ENCODE data around the gene PRKCE. TPM values are rescaled to one million over a fixed set of nuclear protein-coding genes. Genes with fewer than 3 reads are reported as not detected.
A peak's percentile ranks its signal among the peaks of the same experiment; 100 is the strongest.

Gene PRKCE
- total RNA-seq, 1 experiment from 2014 or later, result 10.3 TPM

GRCh38 chr2:46051085-46051484, 399.6 kb downstream of the PRKCE start:
- no peak for DNase-seq (ENCODE audit: extremely low read depth, low read depth)

DNA sequence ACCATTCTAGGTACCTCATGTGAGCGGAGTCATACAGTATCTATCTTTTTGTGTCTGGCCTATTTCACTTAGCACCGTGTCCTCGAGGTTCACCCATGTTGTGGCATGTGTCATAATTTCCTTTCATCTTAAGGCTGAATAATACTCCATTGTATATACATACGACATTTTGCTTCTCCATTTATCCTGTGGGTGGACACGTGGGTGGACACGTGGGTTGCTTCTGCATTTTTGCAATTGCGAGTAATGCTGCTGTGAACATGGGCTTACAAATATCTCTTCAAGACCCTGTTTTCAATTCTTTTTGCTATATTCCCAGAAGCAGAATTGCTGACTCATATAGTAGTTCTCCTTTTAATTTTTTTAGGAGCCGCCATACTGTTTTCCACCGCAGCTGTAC, 402.1 kb downstream of the PRKCE start:
- no peak for DNase-seq (ENCODE audit: extremely low read depth, low read depth)

DNA sequence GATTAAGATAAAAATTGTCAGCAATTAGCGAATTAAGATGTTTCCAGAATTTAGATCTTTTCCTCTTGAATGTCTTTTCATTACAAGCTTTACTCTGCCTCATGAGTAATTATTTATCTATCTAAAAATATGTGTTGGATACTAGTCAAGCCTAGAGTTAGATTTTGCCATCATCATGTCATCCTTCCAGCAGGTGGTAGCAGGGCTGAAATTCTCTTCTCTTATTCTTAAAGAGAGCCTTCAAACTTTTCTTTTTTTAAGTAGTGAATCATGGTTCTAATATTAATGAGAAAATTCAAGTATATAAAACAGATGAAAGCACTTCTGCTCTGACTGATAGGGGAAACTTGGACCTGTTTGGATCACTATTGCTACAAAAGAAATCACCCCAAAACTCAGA, 405.1 kb downstream of the PRKCE start:
- no peak for DNase-seq (ENCODE audit: extremely low read depth, low read depth)

- DNase-seq (ENCODE audit: extremely low read depth, low read depth), result no peak
Measured at GRCh38 chr2:46058140-46058539, 406.7 kb downstream of the PRKCE start.

DNA sequence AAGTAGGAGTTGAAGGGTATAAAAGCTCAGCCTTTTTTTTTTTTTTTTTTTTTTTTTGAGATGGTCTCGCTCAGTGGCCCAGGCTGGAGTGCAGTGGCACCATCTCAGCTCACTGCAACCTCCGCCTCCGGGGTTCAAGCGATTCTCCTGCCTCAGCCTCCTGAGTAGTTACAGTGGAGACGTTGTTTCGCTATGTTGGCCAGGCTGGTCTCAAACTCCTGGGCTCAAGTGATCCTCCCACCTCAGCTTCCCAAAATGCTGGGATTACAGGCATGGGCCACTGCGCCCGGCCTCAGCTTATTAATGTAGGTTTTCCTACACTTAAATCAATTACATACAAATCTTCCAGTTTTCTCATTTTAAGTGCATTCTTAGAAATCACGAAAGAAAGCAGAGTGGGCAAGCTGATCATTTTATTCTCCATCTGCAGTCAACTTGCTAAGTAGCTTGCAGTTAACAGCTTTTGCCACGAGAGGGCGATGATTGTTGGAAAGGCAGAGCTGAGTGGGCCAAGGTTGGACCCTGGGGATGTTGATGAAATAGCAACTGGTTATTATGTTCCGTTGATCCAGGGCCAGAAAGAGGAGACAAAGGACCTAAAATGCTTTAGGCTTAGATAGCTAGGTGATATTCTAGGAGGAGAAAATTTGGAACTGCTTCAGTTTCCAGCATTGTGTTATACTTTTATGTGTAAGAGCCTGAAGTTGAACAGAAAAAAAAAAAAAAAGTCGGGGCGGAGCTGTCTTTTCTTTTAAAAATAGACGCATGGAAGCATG, 411.4 kb downstream of the PRKCE start:
- DNase-seq (ENCODE audit: extremely low read depth, low read depth), result peak; percentile 86

DNA sequence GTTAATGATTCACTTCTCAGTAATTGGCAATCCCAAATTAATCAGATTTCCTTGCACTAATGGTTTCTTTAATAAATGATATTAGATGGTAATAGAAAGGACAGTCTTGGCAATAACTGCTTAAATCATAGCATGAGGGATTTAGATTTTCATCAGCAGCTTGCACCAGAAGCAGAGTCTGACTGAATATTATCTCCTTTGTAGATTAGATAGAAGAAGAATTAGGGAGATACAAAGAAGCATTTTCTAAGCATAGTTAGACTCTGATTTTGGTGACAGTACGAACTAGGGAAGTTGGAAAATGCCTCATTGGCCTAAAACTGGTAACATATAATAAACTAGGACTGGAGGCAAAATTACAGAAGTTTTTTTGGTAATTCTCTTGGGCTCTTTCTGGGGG, 412.9 kb downstream of the PRKCE start:
- DNase-seq (ENCODE audit: extremely low read depth, low read depth), result no peak

DNA sequence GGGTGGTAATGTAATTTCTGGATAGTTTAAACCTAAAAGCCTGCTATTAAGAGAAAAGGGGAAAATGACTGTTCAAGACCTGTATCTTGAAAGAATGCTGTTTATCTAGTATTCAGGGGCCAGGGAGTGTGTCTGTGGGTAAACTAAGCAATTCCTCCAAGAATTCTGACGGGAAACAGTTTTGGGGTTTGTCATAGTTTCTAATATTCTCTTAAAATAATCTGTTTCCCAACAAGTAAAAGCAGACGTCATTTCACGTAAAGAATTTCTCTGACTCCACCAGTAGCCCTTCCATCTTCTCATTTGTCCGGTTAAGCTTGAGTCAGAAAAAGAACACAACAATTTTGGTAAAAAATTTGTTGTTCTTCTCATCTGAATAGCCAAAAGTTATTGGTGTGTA, 413.7 kb downstream of the PRKCE start:
- no peak for DNase-seq (ENCODE audit: extremely low read depth, low read depth)

GRCh38 chr2:46066116-46066515, 414.6 kb downstream of the PRKCE start:
- DNase-seq (ENCODE audit: extremely low read depth, low read depth), result no peak

GRCh38 chr2:46066601-46067000, 415.1 kb downstream of the PRKCE start:
- no peak for DNase-seq (ENCODE audit: extremely low read depth, low read depth)

GRCh38 chr2:46067062-46067461, 415.6 kb downstream of the PRKCE start:
- no peak for DNase-seq (ENCODE audit: extremely low read depth, low read depth)

DNA sequence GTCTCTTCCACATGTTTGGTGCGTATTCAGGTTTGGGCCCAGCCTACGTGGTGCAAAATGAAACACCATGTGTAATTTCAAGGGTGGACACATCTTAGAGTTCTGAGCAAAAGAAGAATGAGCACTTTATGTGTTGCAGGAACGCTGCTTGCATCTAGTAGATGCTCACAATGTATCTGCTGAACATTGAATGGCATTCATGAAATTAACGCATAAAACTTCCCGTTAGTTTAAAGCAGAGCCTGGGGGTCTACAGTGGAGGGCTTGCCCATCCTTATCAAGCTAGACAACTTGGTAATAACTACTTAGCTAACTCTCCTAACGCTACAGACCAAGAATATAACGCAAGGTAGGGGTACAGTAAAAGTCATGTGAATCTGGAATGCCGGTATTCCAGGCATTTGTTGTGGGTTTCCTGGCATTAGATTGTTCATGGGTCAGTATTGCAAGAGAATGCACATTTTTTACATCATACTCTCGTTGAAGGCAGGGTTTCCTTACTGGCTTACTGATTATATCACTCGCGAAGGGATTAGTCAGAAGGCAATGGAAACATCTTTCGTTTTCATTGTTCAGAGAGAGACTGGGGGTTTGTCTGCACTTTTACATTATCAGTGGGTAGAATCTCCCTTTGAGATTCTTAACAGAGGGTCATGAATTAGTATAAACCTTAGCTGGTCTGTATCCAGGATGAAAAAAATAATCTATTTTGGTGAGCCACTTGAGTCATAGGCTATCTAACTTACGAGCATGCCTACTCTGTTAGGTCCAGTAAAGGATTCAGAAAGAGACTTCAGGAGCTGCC, 416.2 kb downstream of the PRKCE start:
- DNase-seq (ENCODE audit: extremely low read depth, low read depth), result peak; percentile 93

- no peak for DNase-seq (ENCODE audit: extremely low read depth, low read depth)
Measured at GRCh38 chr2:46068636-46069035, 417.2 kb downstream of the PRKCE start.

- DNase-seq (ENCODE audit: extremely low read depth, low read depth), result no peak
Measured at GRCh38 chr2:46071074-46071473, 419.6 kb downstream of the PRKCE start.

DNA sequence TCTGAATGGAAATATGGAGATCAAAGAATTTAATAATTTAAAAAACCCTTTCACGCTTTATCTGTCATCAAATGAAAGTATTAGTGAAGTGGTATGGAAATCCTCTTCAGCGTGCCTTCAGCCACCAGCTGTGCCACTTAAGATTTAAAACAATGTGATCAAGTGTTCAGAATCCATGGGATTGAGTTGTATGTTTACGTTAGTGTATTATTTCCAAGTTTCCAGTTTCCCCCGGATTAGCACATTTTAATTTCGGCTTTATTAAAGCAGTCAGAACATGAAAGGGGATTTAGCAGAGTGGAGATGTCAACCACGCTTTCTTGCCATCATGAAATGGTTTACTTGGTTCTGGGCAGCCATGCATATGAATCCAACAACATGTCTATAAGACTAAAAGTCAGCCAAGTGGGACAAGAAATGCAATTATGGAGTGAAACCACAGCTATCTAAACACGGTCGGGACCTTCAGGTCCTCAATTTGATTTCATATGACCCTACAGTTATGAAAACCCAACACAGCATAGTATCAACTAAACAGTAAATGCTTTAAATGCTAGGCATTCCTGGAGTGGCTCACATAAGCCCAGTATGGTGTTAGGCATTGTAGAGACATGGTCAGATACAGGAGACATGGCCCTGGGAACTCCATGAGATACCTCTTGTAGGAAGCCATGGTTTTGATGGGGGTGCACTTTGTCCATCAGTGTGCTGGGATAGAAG, 420.8 kb downstream of the PRKCE start:
- DNase-seq (ENCODE audit: extremely low read depth, low read depth), result no peak

DNA sequence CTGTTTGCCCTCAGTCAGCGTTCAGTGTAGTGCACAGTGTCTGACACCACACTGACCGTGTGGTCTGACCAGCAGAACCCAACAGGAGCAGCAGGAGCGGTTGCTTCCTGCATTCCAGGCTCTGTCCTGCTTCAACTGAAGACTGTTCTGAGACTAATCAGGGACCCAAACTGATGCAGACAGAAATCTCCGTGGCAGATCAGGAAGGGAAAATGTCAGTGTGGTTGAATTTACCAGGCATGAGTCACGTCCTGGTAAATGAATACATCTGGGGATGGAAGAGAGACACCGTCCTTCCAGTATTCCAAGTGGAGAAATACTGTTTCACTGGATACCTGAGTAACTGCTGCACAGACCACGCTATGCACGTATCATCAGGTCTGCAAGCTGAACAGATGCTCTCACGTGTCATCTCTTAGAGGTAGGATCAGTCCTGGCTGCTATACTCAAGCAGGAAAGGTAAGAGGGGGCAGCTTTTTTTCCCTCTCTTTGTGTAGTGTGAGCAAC, 422.1 kb downstream of the PRKCE start:
- peak; percentile 52 for DNase-seq (ENCODE audit: extremely low read depth, low read depth)

DNA sequence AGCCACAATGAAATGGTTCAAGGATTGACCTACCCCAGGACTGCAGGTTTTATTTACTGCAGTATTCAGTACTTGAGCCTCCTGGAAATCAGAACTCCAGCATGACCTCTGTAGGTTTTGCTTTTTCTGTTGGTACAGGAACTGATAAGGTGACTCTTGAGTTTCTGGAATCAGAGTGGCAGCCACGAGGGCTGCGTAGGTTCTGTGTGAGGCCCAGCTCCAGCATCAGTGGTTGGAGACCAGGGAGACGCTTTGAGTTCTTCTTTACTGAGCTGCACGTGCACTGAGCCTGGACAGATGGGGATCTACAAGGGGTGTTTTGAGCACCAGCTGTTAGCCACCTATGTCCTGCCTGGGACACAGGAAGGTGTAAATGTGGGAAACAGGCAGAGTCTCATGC, 423.0 kb downstream of the PRKCE start:
- no peak for DNase-seq (ENCODE audit: extremely low read depth, low read depth)

- no peak for DNase-seq (ENCODE audit: extremely low read depth, low read depth)
Measured at GRCh38 chr2:46075848-46076247, 424.4 kb downstream of the PRKCE start.

DNA sequence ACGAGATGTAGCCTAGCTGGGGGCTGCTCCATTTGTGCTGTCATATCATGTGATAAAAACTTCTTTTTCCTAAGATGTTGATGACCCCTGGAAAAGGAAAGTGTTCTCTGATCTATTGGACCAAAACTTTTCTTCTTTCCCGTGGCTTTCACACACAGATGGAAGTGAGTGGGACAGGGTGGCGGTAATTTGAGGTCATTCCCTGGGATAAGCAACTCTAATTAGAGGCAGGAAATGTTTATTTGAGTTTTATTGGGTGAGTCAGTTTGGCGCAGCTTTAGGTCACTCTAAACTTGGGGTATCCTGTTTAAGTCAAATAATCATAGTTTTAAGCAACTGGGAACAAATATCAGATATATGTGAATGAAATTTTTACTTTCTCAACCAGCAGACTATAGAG, 424.8 kb downstream of the PRKCE start:
- no peak for DNase-seq (ENCODE audit: extremely low read depth, low read depth)

DNA sequence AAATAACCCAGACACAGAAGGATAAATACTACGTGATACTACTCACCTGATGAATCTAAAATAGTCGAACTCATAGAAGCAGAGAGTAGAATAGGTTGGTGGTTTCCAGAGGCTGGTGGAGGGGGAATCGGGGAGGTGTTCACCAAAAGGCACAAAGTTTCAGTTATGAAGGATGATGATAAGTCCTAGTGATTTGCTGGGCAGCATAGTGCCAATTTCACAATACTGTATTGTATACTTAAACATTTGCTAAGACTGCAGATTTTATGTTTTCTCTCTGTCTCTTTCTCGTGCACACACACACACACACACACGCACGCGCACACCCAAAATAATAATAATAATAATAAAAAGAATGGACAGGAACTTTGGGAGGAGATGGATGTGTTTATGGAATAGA, 425.4 kb downstream of the PRKCE start:
- DNase-seq (ENCODE audit: extremely low read depth, low read depth), result no peak

GRCh38 chr2:46077522-46078107, 426.1 kb downstream of the PRKCE start:
- DNase-seq (ENCODE audit: extremely low read depth, low read depth), result no peak

Data from NCI-H460 (cell line).